SW480 (cell line): ENCODE measurements around the gene TRDMT1.

ENCODE experiments used
- DNase-seq: peaks from one replicate; pipeline ENCODE4 v3.0.0-alpha.2; 2016; ENCODE audit warnings: low spot score

Gene TRDMT1

GRCh38 chr10:17231788-17232187 lies 30.3 kb upstream of the TRDMT1 start:
- no peak for DNase-seq

DNA sequence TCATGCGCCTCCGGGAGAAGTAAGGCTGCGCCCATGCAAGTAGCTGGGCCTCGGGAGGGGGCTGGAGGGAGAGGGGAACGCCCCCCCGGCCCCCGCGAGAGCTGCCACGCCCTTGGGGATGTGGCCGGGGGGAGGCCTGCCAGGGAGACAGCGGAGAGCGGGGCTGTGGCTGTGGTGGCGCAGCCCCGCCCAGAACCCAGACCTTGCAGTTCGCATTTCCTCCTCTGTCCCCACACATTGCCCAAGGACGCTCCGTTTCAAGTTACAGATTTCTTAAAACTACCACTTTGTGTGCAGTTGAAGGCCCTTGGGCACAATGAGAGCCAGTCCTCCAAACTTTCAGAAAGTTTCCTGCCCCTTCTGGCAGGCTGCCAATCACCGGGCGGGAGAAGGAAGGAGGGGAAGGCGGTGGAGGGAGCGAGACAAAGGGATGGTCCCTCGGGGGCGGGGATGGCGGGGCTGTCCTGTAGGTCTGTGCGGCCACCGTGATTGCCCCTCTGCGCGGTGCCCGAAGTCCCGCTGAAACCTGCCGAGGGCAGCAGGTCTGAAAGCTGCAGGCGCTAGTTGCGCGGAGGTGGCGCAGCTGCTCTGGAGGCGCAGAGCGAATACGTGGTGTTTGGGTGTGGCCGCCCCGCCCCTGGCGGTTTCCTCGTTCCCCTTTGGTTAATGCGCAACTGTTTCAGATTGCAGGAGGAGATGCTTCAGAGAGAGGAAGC lies 28.7 kb upstream of the TRDMT1 start:
- DNase-seq: peak; percentile 85

DNA sequence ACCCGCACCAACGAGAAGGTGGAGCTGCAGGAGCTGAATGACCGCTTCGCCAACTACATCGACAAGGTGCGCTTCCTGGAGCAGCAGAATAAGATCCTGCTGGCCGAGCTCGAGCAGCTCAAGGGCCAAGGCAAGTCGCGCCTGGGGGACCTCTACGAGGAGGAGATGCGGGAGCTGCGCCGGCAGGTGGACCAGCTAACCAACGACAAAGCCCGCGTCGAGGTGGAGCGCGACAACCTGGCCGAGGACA lies 28.2 kb upstream of the TRDMT1 start:
- no peak for DNase-seq

DNA sequence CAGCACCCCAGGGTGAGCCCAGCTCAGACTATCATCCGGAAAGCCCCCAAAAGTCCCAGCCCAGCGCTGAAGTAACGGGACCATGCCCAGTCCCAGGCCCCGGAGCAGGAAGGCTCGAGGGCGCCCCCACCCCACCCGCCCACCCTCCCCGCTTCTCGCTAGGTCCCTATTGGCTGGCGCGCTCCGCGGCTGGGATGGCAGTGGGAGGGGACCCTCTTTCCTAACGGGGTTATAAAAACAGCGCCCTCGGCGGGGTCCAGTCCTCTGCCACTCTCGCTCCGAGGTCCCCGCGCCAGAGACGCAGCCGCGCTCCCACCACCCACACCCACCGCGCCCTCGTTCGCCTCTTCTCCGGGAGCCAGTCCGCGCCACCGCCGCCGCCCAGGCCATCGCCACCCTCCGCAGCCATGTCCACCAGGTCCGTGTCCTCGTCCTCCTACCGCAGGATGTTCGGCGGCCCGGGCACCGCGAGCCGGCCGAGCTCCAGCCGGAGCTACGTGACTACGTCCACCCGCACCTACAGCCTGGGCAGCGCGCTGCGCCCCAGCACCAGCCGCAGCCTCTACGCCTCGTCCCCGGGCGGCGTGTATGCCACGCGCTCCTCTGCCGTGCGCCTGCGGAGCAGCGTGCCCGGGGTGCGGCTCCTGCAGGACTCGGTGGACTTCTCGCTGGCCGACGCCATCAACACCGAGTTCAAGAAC lies 27.7 kb upstream of the TRDMT1 start:
- peak; percentile 46 for DNase-seq

GRCh38 chr10:17228091-17229015 lies 26.9 kb upstream of the TRDMT1 start, which contains the start of gene VIM:
TSS of gene VIM (plus strand) at chr10:17228241. CDS start at chr10:17229423, 1,182 bp downstream.
- DNase-seq: peak; percentile 92

- DNase-seq: no peak
These were observed 26.1 kb upstream of the TRDMT1 start for GRCh38 chr10:17227367-17228090.

GRCh38 chr10:17226891-17227303 lies 25.4 kb upstream of the TRDMT1 start:
- no peak for DNase-seq

- no peak for DNase-seq
These were observed 24.3 kb upstream of the TRDMT1 start for GRCh38 chr10:17225808-17226207.

GRCh38 chr10:17222329-17222728 lies 20.9 kb upstream of the TRDMT1 start:
- no peak for DNase-seq

DNA sequence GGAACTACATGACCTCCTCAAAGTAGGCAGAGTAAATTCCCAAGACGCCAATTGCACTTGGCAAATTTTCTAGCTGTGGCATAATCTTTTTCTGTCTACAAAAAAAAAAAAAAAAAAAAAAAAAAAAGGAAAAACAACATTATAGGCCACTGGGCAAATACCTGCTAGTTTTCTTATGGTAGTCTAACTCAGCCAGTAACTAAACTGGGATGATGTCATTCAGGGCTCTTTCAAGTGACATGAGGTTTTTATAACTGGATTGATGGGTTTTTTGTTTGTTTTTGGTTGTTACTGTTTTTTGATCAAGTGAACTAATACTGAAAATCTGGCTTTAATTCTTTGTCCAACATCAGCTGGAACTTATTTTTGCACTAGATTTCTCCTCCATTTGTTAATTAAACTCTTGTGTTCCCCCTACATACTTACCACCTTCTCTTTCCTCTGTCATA lies 19.2 kb upstream of the TRDMT1 start:
- DNase-seq: no peak

DNA sequence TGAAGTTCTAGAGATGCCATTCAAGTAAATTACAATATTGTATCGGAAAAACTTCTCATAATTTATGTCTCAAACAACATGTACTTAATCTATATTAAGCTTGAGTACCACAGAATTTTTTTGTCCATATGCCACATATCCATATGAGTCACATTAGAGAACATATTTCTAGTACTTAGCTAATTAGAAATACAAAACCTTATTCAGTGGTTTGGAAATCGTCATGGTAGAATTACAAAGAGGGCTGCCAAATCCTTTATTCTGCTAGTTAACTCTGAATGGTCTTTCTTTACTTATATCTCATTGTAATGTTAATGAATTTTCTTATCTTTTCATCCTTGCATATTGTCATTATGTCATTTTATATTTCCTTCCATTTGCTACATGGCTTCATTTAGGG lies 17.6 kb upstream of the TRDMT1 start:
- DNase-seq: no peak

- DNase-seq: no peak
These were observed 16.3 kb upstream of the TRDMT1 start for GRCh38 chr10:17217631-17218232.

- no peak for DNase-seq
These were observed 15.5 kb upstream of the TRDMT1 start for GRCh38 chr10:17216901-17217395.

DNA sequence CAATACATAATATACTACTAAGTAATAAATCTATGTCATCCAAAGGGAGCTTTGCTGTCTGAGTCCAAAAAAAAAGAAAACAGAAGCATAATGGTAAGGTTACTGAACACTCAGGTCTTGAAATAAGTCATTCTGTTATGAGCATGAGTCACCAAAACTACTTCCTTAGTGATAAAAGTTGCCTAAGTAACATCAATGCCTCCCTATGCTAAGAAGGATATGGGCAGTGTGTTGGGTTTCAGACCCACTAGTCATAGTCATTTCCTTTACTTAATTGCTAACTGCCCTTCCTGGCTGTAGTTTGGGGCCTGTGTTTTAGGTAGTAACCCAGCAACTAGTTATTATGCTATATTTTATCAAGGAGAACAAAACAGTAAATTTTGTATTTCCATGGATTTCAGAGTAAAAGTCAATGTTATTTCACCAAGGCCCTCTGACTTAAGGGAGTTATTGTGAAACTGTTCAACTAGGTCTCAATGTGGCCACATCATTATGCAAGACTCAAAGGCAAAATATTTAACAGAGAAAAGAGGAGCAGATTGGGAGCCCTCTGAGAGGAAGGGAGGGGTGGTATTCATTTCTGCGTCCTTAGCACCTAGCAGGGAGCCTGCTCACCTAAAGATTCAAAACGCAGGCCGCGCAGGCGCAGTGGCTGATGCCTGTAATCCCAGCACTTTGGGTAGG lies 14.9 kb upstream of the TRDMT1 start:
- DNase-seq: peak; percentile 69

DNA sequence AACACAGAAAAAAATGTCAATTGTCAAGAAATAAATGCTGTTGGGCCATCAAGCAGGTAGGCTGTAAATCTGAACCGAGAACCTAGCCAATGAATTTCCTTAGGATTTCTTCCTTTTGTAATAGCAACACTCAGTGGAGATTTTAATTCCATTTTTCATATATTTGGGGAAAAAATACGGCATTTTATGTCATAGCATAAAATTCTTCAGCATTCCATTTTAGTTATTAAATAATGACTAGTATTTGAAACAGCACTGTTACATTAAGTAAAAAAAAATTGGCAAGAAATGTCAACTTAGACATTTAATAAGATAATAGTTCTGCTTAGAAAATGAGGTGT lies 14.3 kb upstream of the TRDMT1 start:
- no peak for DNase-seq

GRCh38 chr10:17214971-17215781 lies 13.7 kb upstream of the TRDMT1 start:
- DNase-seq: no peak

DNA sequence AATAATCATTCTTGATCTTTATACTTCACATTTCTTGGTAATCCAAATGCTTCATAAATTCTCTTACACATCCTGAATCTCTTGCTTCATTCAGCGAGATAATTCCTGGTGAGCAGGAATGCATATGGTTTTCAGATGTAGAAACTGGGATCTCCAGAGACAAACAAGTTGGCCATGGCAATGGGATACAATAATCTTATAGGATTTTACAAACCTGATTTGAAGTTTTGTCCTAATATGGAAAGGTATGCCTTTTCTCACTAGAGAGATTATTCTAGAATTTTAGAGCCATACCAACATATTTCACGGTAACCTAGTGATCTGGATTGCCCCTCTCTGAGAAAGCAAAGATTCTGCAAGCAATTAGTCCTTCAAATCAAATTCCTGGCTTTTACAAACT lies 13.1 kb upstream of the TRDMT1 start:
- DNase-seq: no peak

DNA sequence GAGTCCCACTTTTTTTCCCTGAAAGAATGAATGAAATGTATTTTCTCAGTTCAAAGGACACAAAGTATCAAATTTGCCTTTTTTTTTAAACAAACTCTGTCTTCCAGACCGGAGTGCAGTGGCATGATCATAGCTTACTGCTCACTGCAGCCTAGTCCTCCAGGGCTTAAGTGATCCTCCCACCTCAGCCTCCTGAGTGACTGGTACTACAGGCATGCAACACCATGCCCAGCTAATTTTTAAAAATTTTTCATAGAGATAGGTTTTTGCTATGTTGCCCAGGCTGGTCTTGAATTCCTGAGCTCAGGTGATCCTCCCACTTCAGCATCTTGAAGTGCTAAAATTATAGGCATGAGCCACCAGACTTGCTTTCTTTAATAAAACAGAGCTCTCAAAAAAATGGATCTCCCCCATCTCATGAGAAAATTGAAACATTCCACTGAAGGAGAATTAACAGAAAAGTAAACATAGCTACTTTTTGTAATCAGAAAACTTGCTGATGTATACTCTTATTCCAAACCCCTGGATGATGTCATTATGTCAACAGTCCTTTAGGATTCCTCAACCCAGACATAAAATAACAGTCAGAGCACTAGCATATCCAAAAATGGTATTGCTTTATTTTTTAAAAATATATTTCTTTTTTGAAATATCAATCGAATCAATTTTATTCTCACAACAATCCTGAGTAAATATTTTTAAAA lies 12.3 kb upstream of the TRDMT1 start:
- DNase-seq: no peak

GRCh38 chr10:17212802-17213221 lies 11.3 kb upstream of the TRDMT1 start:
- DNase-seq: no peak
